ENCODE measurements around the gene STK32B.

- TF ChIP-seq CTCF (IDR thresholded peaks at IDR 0.05) (no peak), POLR2AphosphoS5 (IDR thresholded peaks at IDR 0.05) (no peak)
Observed at GRCh38 chr4:5126857-5127256, 75.6 kb downstream of the STK32B start.

Measured in upper lobe of left lung (tissue), 4 donors.